Neuronal stem cell (in vitro differentiated cells): ENCODE data around the gene ARID4B.
"Not testable (repeated sequence)": the region's sequence is repeated elsewhere in the genome, so short reads cannot be mapped to it uniquely, and the experiment has no call there.

Experiments
- DNase-seq: peaks from one replicate; pipeline ENCODE4 v3.0.0-alpha.2; 2013; ENCODE audit warnings: low spot score
- H2AFZ ChIP-seq: one replicate; pipeline ENCODE4 v1.6.1; 2013; ENCODE audit warnings: mild to moderate bottlenecking, low read length, inconsistent platforms
- H2AK5ac ChIP-seq: 2 replicates; pipeline ENCODE4 v1.6.1; 2013; ENCODE audit warnings: low read depth, mild to moderate bottlenecking, inconsistent platforms, low read length, moderate library complexity, mixed read lengths
- H2BK120ac ChIP-seq: 2 replicates; pipeline ENCODE4 v1.6.1; 2013; ENCODE audit warnings: low read depth, mild to moderate bottlenecking, inconsistent platforms, low read length, moderate library complexity, mixed read lengths
- H2BK12ac ChIP-seq: one replicate; pipeline ENCODE4 v1.6.1; 2013; ENCODE audit warnings: low read length, inconsistent platforms
- H2BK15ac ChIP-seq: 2 replicates; pipeline ENCODE4 v1.6.1; 2013; ENCODE audit warnings: mild to moderate bottlenecking, low read length, inconsistent platforms, mixed read lengths
- H2BK5ac ChIP-seq: one replicate; pipeline ENCODE4 v1.6.1; 2013; ENCODE audit warnings: inconsistent platforms, mild to moderate bottlenecking, low read length, moderate library complexity
- H3K14ac ChIP-seq: one replicate; pipeline ENCODE4 v1.6.1; 2013; ENCODE audit warnings: low read length, inconsistent platforms
- H3K18ac ChIP-seq: 2 replicates; pipeline ENCODE4 v1.6.1; 2013; ENCODE audit warnings: low read length, inconsistent platforms
- H3K23ac ChIP-seq: 2 replicates; pipeline ENCODE4 v1.6.1; 2013; ENCODE audit warnings: low read depth, mild to moderate bottlenecking, mixed read lengths, low read length, inconsistent platforms; ENCODE audit not compliant: poor library complexity
- H3K27ac ChIP-seq: replicated peaks from 3 replicates; pipeline ENCODE4 v1.5.1; 2013; ENCODE audit warnings: low read length, inconsistent platforms
- H3K27me3 ChIP-seq, 3 experiments: 2 replicates each; pipeline ENCODE4 v1.6.1; 2013; ENCODE audit warnings: low read length in 3 of 3, mild to moderate bottlenecking in 2 of 3, inconsistent platforms in 1 of 3, low read depth in 1 of 3, mixed read lengths in 1 of 3, moderate library complexity in 1 of 3; ENCODE audit not compliant: control insufficient read depth in 3 of 3, insufficient read depth in 3 of 3
- H3K36me3 ChIP-seq, 2 donors: replicated peaks in 1 of 2; 2 replicates each; pipeline ENCODE4 v1.6.1; 2013; ENCODE audit warnings: low read length in 2 of 2; ENCODE audit not compliant: control insufficient read depth in 2 of 2, insufficient read depth in 2 of 2
- H3K4ac ChIP-seq: 2 replicates; pipeline ENCODE4 v1.6.1; 2013; ENCODE audit warnings: inconsistent platforms, mild to moderate bottlenecking, low read length, moderate library complexity
- H3K4me1 ChIP-seq, 2 donors: 1 replicate in 1 of 2; 2 replicates in 1 of 2; pipeline ENCODE4 v1.6.1; 2013; ENCODE audit warnings: low read length in 2 of 2, low read depth in 1 of 2; ENCODE audit not compliant: control insufficient read depth in 2 of 2, insufficient read depth in 1 of 2
- H3K4me2 ChIP-seq: one replicate; pipeline ENCODE4 v1.6.1; 2013; ENCODE audit warnings: mild to moderate bottlenecking, low read length, inconsistent platforms; ENCODE audit not compliant: insufficient read depth, poor library complexity, severe bottlenecking
- H3K4me3 ChIP-seq, 2 donors: 2 replicates each; pipeline ENCODE4 v1.5.1; 2013; ENCODE audit warnings: low read length in 2 of 2, mild to moderate bottlenecking in 2 of 2, inconsistent platforms in 1 of 2, moderate library complexity in 1 of 2
- H3K79me1 ChIP-seq: one replicate; pipeline ENCODE4 v1.6.1; 2013; ENCODE audit warnings: low read depth, mild to moderate bottlenecking, inconsistent platforms, low read length, moderate library complexity
- H3K9ac ChIP-seq: one replicate; pipeline ENCODE4 v1.6.1; 2013; ENCODE audit warnings: mild to moderate bottlenecking, low read depth, low read length, inconsistent platforms; ENCODE audit not compliant: poor library complexity
- H3K9me3 ChIP-seq, 2 donors: replicated peaks in 1 of 2; 2 replicates each; pipeline versions ENCODE3 to v1.6.1; 2013; ENCODE audit warnings: low read length in 2 of 2, mild to moderate bottlenecking in 2 of 2, inconsistent platforms in 1 of 2, low read depth in 1 of 2, mixed read lengths in 1 of 2, moderate library complexity in 1 of 2; ENCODE audit not compliant: control insufficient read depth in 2 of 2, insufficient read depth in 1 of 2
- H4K8ac ChIP-seq: one replicate; pipeline ENCODE4 v1.6.1; 2013; ENCODE audit warnings: low read depth, mild to moderate bottlenecking, inconsistent platforms, low read length, moderate library complexity
- H4K91ac ChIP-seq: one replicate; pipeline ENCODE4 v1.6.1; 2013; ENCODE audit warnings: low read length, low read depth, mild to moderate bottlenecking, inconsistent platforms; ENCODE audit not compliant: poor library complexity
- WGBS, 2 donors: extraction: QIAGEN DNeasy Blood & Tissue Kit; methylation state at CpG; one replicate each; pipeline ENCODE4 v1.1.7; 2013; ENCODE audit warnings: missing lambda C conversion rate in 2 of 2, mixed read lengths in 1 of 2; ENCODE audit not compliant: insufficient read length in 2 of 2, insufficient replicate concordance in 1 of 2; ENCODE audit errors: extremely low coverage in 2 of 2; 5-methylcytosine and 5-hydroxymethylcytosine counted together

ARID4B gene

DNA sequence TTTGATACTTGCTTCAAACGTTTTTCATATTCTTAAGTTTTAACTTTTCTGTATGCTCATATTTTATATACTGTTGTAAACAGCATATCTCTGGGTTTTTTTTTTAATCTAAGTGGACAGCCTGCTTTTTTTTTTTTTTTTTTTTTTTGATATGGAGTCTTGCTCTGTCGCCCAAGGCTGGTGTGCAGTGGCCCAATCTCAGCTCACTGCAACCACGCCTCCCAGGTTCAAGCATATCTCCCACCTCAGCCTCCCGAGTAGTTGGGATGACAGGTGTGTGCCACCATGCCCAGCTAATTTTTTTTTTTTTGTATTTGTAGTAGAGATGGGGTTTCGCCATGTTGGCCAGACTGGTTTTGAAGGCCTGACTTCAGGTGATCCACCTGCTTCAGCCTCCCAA, 40.4 kb upstream of the ARID4B start:
- Histone ChIP-seq H3K9me3 (no peaks in the 10 kb centered on the region), H3K14ac (no peak overlapping the region), H3K4me2 (no peak overlapping the region), H4K91ac (no peak overlapping the region), H2BK12ac (no peak overlapping the region), H2AK5ac (no peak overlapping the region), H3K18ac (no peak overlapping the region), H2BK15ac (no peak overlapping the region), H3K27me3 (no peaks in the 10 kb centered on the region), H3K4me1 (no peaks in the 10 kb centered on the region), H3K4ac (no peak overlapping the region), H3K36me3 (peaks cover 2 to 9% of the 10 kb centered on the region in 2 donors), H3K23ac (no peak overlapping the region), H3K4me3 (peak overlapping the region in 1 of 2 donors; percentile 67), H3K27ac (no peak overlapping the region), H2BK120ac (no peak overlapping the region), H4K8ac (no peak overlapping the region), H3K9ac (no peak overlapping the region), H3K79me1 (peaks cover 4% of the 10 kb centered on the region), H2AFZ (no peak overlapping the region), H2BK5ac (no peak overlapping the region)
- WGBS, 2 donors: no CpG with 5 or more reads among the region's 5 CpGs
- no peak for DNase-seq

DNA sequence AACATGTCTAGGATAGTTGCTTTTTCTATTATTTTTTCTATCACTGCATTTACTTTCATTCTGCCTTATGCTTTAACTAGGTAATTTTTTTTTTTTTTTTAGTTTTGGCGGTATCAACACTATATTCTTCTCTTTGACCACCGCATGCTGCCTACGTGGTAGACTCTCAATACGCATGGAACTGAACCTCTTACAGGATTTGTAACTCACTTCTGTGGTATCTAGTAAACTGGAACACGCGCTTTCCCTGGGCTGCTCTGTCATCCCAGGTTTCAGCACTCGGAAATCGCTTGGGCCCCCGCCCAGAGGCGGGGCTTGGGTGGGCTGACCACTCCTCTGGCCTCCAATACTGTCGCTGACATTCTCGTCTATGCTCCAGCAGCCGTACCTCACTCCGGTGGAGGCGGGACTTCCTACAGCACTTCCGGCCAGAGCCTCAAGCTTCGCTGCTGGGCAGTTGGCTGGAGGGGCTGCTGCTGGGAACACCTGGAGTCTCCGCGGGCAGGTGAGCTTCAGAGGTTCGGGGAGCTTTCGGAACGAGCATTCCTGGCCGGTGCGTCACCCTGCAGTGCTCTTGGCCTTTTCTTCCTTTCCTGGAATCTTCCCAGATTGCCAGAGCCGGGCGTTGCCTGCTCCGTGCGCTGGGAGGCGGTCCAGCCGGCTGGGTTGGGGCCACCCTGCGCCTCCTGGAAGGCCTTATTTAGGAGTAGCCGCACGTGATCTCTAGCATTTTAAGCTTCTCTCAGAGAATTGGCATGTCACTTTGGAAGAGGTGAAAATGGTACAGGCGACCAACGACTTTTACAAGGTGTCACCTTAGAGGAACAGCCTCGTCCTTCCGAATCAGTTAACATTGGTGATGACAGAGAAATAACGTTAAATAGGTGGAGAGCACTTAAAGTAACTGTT, 39.3 kb upstream of the ARID4B start, which contains the start of gene TBCE:
TSS of gene TBCE (plus strand) at position 428 of the 909 bp plus-strand sequence. CDS start 12,623 bp downstream, outside the sequence.
- peak within 1 kb of the TSS; percentile 12 for H3K23ac ChIP-seq
- H3K79me1 ChIP-seq: peaks cover 4% of the 10 kb centered on the region
- peak within 1 kb of the TSS; percentile 89 for H2AFZ ChIP-seq
- peak within 1 kb of the TSS; percentile 67 for H3K4me2 ChIP-seq
- no peak within 1 kb of the TSS for H4K8ac ChIP-seq
- H3K4me1 ChIP-seq: no peaks in the 10 kb centered on the region
- no peak within 1 kb of the TSS for H2BK120ac ChIP-seq
- H2BK12ac ChIP-seq: no peak within 1 kb of the TSS
- no peak within 1 kb of the TSS for H3K27ac ChIP-seq
- H3K18ac ChIP-seq: peak within 1 kb of the TSS; percentile 23
- no peak within 1 kb of the TSS for H4K91ac ChIP-seq
- no peak within 1 kb of the TSS for H2BK5ac ChIP-seq
- H2AK5ac ChIP-seq: no peak within 1 kb of the TSS
- H3K4ac ChIP-seq: no peak within 1 kb of the TSS
- H3K36me3 ChIP-seq: peaks cover 2 to 7% of the 10 kb centered on the region in 2 donors
- H3K14ac ChIP-seq: no peak within 1 kb of the TSS
- H2BK15ac ChIP-seq: no peak within 1 kb of the TSS
- WGBS, 2 donors: no CpG with 5 or more reads among the region's 38 CpGs
- peak; percentile 90 for DNase-seq
- H3K4me3 ChIP-seq: peak within 1 kb of the TSS; percentile 67 to 88
- H3K9me3 ChIP-seq: no peaks in the 10 kb centered on the region
- H3K27me3 ChIP-seq: no peaks in the 10 kb centered on the region
- H3K9ac ChIP-seq: peak within 1 kb of the TSS; percentile 75

DNA sequence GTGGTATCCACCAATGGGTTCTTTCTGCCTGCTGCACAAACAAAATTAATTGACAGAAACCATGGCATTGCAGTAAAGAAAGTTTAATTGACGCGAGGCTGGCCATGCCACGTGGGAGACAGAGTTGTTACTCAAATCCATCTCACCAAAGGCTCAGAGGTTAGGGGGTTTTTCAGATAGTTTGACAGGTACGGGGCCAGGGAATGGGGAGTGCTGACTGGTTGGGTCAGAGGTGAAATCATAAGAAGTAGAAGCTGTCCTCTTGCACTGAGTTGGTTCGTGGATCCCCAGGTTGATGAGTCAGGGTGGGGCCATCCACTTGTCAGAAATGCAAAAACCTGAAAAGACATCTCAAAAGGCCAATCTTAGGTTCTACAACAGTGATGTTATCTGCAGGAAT, 38.3 kb upstream of the ARID4B start:
- H2BK5ac ChIP-seq: no peak overlapping the region
- no peak for DNase-seq
- no peak overlapping the region for H2BK120ac ChIP-seq
- H2AK5ac ChIP-seq: no peak overlapping the region
- WGBS, 2 donors: no CpG with 5 or more reads among the region's 5 CpGs
- H3K27ac ChIP-seq: no peak overlapping the region
- no peak overlapping the region for H4K8ac ChIP-seq
- peak overlapping the region; percentile 89 for H2AFZ ChIP-seq
- H4K91ac ChIP-seq: no peak overlapping the region
- no peak overlapping the region for H2BK12ac ChIP-seq
- H3K4ac ChIP-seq: no peak overlapping the region
- no peaks in the 10 kb centered on the region for H3K4me1 ChIP-seq
- no peak overlapping the region for H3K4me3 ChIP-seq
- peaks cover 4% of the 10 kb centered on the region for H3K79me1 ChIP-seq
- H3K18ac ChIP-seq: no peak overlapping the region
- no peaks in the 10 kb centered on the region for H3K27me3 ChIP-seq
- peaks cover 2 to 3% of the 10 kb centered on the region in 2 donors for H3K36me3 ChIP-seq
- H3K4me2 ChIP-seq: no peak overlapping the region
- H3K14ac ChIP-seq: no peak overlapping the region
- no peaks in the 10 kb centered on the region for H3K9me3 ChIP-seq
- H2BK15ac ChIP-seq: no peak overlapping the region
- H3K9ac ChIP-seq: no peak overlapping the region
- no peak overlapping the region for H3K23ac ChIP-seq

DNA sequence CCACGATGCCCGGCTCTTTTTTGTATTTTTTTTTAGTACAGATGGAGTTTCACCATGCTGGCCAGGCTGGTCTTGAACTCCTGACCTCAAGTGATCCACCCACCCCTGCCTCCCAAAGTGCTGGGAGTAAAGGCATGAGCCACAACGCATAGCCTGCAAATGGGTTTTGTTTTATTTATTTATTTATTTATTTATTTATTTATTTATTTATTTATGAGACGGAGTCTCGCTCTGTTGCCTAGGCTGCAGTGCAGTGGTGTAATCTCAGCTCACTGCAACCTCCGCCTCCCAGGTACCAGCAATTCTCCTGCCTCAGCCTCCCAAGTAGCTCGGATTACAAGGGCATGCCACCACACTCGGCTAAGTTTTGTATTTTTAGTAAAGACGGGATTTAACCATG, 36.2 kb upstream of the ARID4B start:
- not testable (repeated sequence) for H2AFZ ChIP-seq, H4K8ac ChIP-seq, H3K79me1 ChIP-seq, H3K9me3 ChIP-seq, H3K4ac ChIP-seq, H4K91ac ChIP-seq, H2BK120ac ChIP-seq, H3K4me2 ChIP-seq, H3K4me3 ChIP-seq, H2BK5ac ChIP-seq, H2BK15ac ChIP-seq, H3K18ac ChIP-seq, H3K27me3 ChIP-seq, H3K9ac ChIP-seq, H3K4me1 ChIP-seq, H3K27ac ChIP-seq, H3K14ac ChIP-seq, H3K36me3 ChIP-seq, H2AK5ac ChIP-seq, DNase-seq, H2BK12ac ChIP-seq, H3K23ac ChIP-seq
- WGBS, 2 donors: no CpG with 5 or more reads among the region's 9 CpGs
